Activated B cell treated with CpG ODN at 0.5 μM for 24 hours (primary cell): Measurements from ENCODE around the gene CBX6. TPM values are rescaled to one million over a fixed set of nuclear protein-coding genes. Genes with fewer than 3 reads are reported as not detected.

Experiments
- ATAC-seq: fragments of 200-7000 bp; cut with Tn5 transposase; one replicate; pipeline ENCODE4 v1.10.0; 2021; ENCODE audit warnings: low read depth, mild to moderate bottlenecking, moderate library complexity
- CTCF ChIA-PET: fragments of 350-600 bp; sonication (Branson Sonifier 250); formaldehyde crosslinking; loops from one replicate; lab custom pipeline; 2021; ENCODE audit warnings: antibody characterized with exemption; lab: Charles Lee
- POLR2A ChIA-PET: fragments of 350-600 bp; sonication (Branson Sonifier 250); formaldehyde crosslinking; loops from one replicate; lab custom pipeline; 2021; ENCODE audit warnings: antibody characterized with exemption; lab: Charles Lee
- DNase-seq: peaks from one replicate; pipeline ENCODE4 v3.0.0; 2022
- H3K27ac Mint-ChIP-seq: one replicate; pipeline ENCODE4 v1.8.0; 2020; ENCODE audit warnings: mixed read lengths
- H3K27me3 Mint-ChIP-seq: one replicate; pipeline ENCODE4 v1.8.0; 2021; ENCODE audit warnings: mixed read lengths
- H3K36me3 Mint-ChIP-seq: one replicate; pipeline ENCODE4 v1.8.0; 2021; ENCODE audit warnings: low read depth, mixed read lengths
- H3K4me1 Mint-ChIP-seq: one replicate; pipeline ENCODE4 v1.8.0; 2021; ENCODE audit warnings: mixed read lengths
- H3K4me3 Mint-ChIP-seq: one replicate; pipeline ENCODE4 v1.8.0; 2020; ENCODE audit warnings: mild to moderate bottlenecking, mixed read lengths
- H3K9me3 Mint-ChIP-seq: one replicate; pipeline ENCODE4 v1.8.0; 2020; ENCODE audit warnings: mixed read lengths
- intact Hi-C: fragments of 100-400 bp; cut with micrococcal nuclease; formaldehyde crosslinking; loops from one replicate; pipeline ENCODE4 v1.15.1; 2024
- total RNA-seq: library from RNA; stranded (reverse); gene quantifications from 2 replicates; pipeline ENCODE4 v1.2.3, GENCODE V29; 2022
- TF ChIP-seq, protein P1 (sequence below): fragments of 200-600 bp; IDR thresholded peaks from one replicate; pipeline ENCODE4 v1.8.0; 2022; ENCODE audit warnings: antibody characterized with exemption, mild to moderate bottlenecking

CBX6 gene
- total RNA-seq, 1 donor from 2014 or later, result 71.8 TPM

DNA sequence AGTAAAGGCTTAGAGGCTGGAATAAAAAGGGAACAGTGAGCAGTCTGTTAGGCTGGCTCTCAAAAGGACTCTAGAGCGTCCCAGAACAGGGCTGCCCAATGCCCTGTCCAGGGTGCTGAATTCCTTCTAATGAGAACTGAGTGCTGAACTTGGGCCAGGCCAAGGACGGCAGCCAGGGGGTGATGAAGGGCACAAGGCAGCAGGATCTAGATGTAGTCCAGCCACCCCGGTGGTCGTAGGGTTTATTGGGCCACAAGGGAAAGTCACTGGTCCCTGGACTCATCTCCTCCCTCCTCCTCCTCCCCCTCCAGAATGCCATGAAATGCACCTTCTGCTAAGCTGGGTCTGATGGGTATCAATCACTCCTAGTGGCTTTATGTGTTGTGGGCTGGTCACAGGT lies 47.4 kb downstream of the CBX6 start:
- no peaks in the 10 kb centered on the region for H3K36me3 Mint-ChIP-seq
- ChIA-PET POLR2A (no interaction called here), CTCF (no interaction called here)
- no peaks in the 10 kb centered on the region for H3K4me1 Mint-ChIP-seq
- ATAC-seq (peak; percentile 73), DNase-seq (no peak)
- H3K4me3 Mint-ChIP-seq, result no peak overlapping the region
- intact Hi-C loops, result no loop called here
- H3K27ac Mint-ChIP-seq, result no peak overlapping the region
- peaks cover 5% of the 10 kb centered on the region for H3K27me3 Mint-ChIP-seq
- TF ChIP-seq, protein P1, sequence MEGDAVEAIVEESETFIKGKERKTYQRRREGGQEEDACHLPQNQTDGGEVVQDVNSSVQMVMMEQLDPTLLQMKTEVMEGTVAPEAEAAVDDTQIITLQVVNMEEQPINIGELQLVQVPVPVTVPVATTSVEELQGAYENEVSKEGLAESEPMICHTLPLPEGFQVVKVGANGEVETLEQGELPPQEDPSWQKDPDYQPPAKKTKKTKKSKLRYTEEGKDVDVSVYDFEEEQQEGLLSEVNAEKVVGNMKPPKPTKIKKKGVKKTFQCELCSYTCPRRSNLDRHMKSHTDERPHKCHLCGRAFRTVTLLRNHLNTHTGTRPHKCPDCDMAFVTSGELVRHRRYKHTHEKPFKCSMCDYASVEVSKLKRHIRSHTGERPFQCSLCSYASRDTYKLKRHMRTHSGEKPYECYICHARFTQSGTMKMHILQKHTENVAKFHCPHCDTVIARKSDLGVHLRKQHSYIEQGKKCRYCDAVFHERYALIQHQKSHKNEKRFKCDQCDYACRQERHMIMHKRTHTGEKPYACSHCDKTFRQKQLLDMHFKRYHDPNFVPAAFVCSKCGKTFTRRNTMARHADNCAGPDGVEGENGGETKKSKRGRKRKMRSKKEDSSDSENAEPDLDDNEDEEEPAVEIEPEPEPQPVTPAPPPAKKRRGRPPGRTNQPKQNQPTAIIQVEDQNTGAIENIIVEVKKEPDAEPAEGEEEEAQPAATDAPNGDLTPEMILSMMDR, result no peak
- no peaks in the 10 kb centered on the region for H3K9me3 Mint-ChIP-seq

DNA sequence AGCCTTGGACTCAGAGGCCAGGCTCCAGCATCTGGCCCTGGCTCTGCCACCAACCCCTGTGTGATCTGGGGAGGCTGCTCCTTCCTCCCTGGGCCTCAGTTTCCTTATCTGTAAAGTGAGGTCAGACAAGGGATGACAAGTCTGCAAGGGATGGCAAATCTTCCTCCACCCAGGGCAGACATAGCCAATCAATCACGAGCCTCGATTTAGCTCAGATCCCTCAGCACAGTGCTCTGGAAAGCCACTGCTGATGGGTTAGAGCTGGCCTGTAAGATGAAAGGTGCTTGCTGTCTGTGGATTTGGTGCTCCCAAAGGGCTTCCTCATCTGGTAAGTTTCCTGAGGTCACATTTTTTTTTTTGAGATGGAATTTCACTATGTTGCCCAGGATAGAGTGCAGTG lies 48.4 kb downstream of the CBX6 start:
- no peaks in the 10 kb centered on the region for H3K36me3 Mint-ChIP-seq
- TF ChIP-seq, protein P1, result no peak
- no peak overlapping the region for H3K27ac Mint-ChIP-seq
- H3K4me3 Mint-ChIP-seq, result no peak overlapping the region
- no peaks in the 10 kb centered on the region for H3K4me1 Mint-ChIP-seq
- no peak for ATAC-seq
- intact Hi-C loops, result no loop called here
- DNase-seq, result no peak
- ChIA-PET CTCF (no interaction called here), POLR2A (no interaction called here)
- H3K9me3 Mint-ChIP-seq, result no peaks in the 10 kb centered on the region
- peaks cover 9% of the 10 kb centered on the region for H3K27me3 Mint-ChIP-seq

DNA sequence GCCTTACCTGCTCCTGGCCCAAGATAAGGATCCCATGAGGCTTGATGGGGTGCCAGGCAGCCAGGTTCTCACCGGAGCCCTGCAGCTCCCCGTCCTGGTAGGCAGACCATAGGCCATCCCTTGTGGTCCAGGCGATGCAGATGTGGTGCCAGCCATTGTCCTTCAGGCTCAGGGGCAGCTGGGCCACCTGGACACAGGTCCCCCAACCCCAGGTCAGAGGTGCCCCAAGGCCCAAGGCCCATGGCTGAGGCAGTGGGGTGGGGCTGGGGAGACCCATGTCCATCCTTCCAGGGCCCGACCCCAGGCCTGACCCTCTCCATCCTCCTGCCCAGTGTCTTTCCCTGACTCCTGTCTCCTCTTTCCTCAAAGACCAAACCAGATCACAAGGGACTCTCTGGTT lies 48.9 kb downstream of the CBX6 start:
- Mint-ChIP-seq H3K27ac (no peak overlapping the region), H3K27me3 (peaks cover 6% of the 10 kb centered on the region), H3K36me3 (no peaks in the 10 kb centered on the region), H3K4me1 (no peaks in the 10 kb centered on the region), H3K9me3 (no peaks in the 10 kb centered on the region), H3K4me3 (no peak overlapping the region)
- TF ChIP-seq, protein P1, result no peak
- CTCF ChIA-PET, result no interaction called here
- ATAC-seq (no peak), DNase-seq (no peak)
- intact Hi-C loops, result no loop called here
- POLR2A ChIA-PET, result no interaction called here

DNA sequence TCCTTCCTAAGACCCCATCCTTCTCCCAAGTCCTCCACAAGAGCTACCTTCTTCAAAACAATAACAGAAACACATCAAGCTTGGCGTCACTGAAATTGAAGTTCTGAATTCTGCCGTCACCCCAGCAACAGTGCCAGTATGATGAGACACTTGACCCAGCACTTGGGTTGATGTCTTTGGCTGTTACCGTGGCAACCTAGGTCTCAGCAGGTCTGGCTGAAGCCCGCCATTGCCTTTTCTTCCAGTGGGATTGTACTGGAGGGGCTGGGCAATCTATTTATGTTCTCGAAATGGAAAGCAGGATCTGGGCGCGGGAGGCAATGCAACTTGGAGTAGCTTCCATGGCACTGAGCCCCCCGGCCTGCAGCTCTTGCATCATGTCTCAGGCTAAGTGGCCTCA lies 52.0 kb downstream of the CBX6 start:
- Mint-ChIP-seq H3K4me3 (no peak overlapping the region), H3K36me3 (no peaks in the 10 kb centered on the region), H3K9me3 (no peaks in the 10 kb centered on the region), H3K27me3 (peaks cover 16% of the 10 kb centered on the region), H3K4me1 (no peaks in the 10 kb centered on the region), H3K27ac (no peak overlapping the region)
- CTCF ChIA-PET, result no interaction called here
- no peak for DNase-seq
- POLR2A ChIA-PET, result no interaction called here
- intact Hi-C loops, result no loop called here
- ATAC-seq, result no peak
- TF ChIP-seq, protein P1, result no peak

DNA sequence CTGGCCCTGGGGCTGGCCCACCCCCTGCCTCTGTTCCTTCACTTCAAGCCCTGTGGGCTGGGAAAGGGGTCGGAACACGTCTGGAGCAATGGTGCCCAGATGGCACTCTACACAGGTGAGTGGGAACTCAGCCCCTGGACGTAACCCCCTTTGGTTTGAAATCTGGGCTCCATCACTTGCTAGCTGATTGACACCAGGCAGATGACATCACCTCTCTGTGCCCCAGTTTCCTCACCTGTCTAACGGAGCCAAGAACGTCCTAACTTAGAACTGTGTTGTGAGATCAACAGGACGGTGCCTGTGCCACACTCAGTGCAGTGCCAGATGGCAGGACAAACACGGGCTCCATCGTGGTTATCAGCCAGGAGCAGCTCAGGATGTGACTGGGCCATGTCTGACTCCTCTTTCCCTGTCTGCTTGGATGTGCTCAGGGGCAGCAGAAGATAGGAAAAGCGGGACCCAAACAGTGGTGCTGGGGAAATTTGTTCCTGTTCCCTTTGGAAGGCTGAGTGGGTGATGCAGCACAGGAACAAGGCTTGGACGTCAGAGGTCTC lies 52.6 kb downstream of the CBX6 start:
- Mint-ChIP-seq H3K4me3 (no peak overlapping the region), H3K4me1 (no peaks in the 10 kb centered on the region), H3K36me3 (no peaks in the 10 kb centered on the region), H3K27ac (no peak overlapping the region), H3K27me3 (peaks cover 21% of the 10 kb centered on the region), H3K9me3 (no peaks in the 10 kb centered on the region)
- TF ChIP-seq, protein P1, result no peak
- ATAC-seq (no peak), DNase-seq (no peak)
- ChIA-PET CTCF (no interaction called here), POLR2A (no interaction called here)
- intact Hi-C loops, result no loop called here
